ENCODE measurements around the gene IP6K3.

Gene IP6K3

GRCh38 chr6:33744895-33745546, 1.7 kb downstream of the IP6K3 start:
- Histone ChIP-seq H3K27ac (ENCODE audit: low read length) (no peak overlapping the region), H3K4me2 (ENCODE audit: low read length) (no peak overlapping the region)

GRCh38 chr6:33744001-33744848, 2.5 kb downstream of the IP6K3 start:
- no peaks in the 10 kb centered on the region for H3K79me2 ChIP-seq (ENCODE audit: low read length)
- H3K4me1 ChIP-seq (ENCODE audit: low read length), result peaks cover 6% of the 10 kb centered on the region
- H3K9ac ChIP-seq (ENCODE audit: low read length), result no peak overlapping the region
- H3K4me3 ChIP-seq (ENCODE audit: low read length), result no peak overlapping the region
- H3K27me3 ChIP-seq (ENCODE audit: low read depth, low read length), result peaks cover 22% of the 10 kb centered on the region
- H2AFZ ChIP-seq (ENCODE audit: low read depth, low read length), result no peak overlapping the region
- no peaks in the 10 kb centered on the region for H4K20me1 ChIP-seq (ENCODE audit: insufficient read depth, low read length)
- no peaks in the 10 kb centered on the region for H3K9me3 ChIP-seq (ENCODE audit: insufficient read depth, low read length)
- TF ChIP-seq CTCF (IDR thresholded peaks at IDR 0.05; ENCODE audit: low read depth, low read length) (peak; percentile 70), EZH2phosphoT487 (IDR thresholded peaks at IDR 0.05; ENCODE audit: low read depth) (no peak)
- H3K27ac ChIP-seq (ENCODE audit: low read length), result no peak overlapping the region
- H3K36me3 ChIP-seq (replicated peaks; ENCODE audit: low read depth, low read length), result no peaks in the 10 kb centered on the region
- H3K4me2 ChIP-seq (ENCODE audit: low read length), result no peak overlapping the region

More at GRCh38 chr6:33744895-33745546, 1.7 kb downstream of the IP6K3 start:
- Histone ChIP-seq H3K27me3 (ENCODE audit: low read depth, low read length) (peaks cover 22% of the 10 kb centered on the region), H3K36me3 (replicated peaks; ENCODE audit: low read depth, low read length) (no peaks in the 10 kb centered on the region), H3K4me3 (ENCODE audit: low read length) (no peak overlapping the region), H3K79me2 (ENCODE audit: low read length) (no peaks in the 10 kb centered on the region), H3K9ac (ENCODE audit: low read length) (no peak overlapping the region), H4K20me1 (ENCODE audit: insufficient read depth, low read length) (no peaks in the 10 kb centered on the region), H3K4me1 (ENCODE audit: low read length) (no peaks in the 10 kb centered on the region), H2AFZ (ENCODE audit: low read depth, low read length) (no peak overlapping the region), H3K9me3 (ENCODE audit: insufficient read depth, low read length) (no peaks in the 10 kb centered on the region)
- TF ChIP-seq CTCF (IDR thresholded peaks at IDR 0.05; ENCODE audit: low read depth, low read length), result no peak
- TF ChIP-seq EZH2phosphoT487 (IDR thresholded peaks at IDR 0.05; ENCODE audit: low read depth), result no peak

GRCh38 chr6:33742837-33743236, 3.9 kb downstream of the IP6K3 start:
- Histone ChIP-seq H3K79me2 (ENCODE audit: low read length) (no peaks in the 10 kb centered on the region), H3K9me3 (ENCODE audit: insufficient read depth, low read length) (no peaks in the 10 kb centered on the region), H3K27ac (ENCODE audit: low read length) (no peak overlapping the region), H3K4me1 (ENCODE audit: low read length) (peaks cover 9% of the 10 kb centered on the region), H4K20me1 (ENCODE audit: insufficient read depth, low read length) (no peaks in the 10 kb centered on the region), H3K4me2 (ENCODE audit: low read length) (no peak overlapping the region), H3K36me3 (replicated peaks; ENCODE audit: low read depth, low read length) (no peaks in the 10 kb centered on the region), H3K27me3 (ENCODE audit: low read depth, low read length) (peaks cover 22% of the 10 kb centered on the region), H3K9ac (ENCODE audit: low read length) (no peak overlapping the region), H2AFZ (ENCODE audit: low read depth, low read length) (no peak overlapping the region), H3K4me3 (ENCODE audit: low read length) (no peak overlapping the region)
- no peak for TF ChIP-seq EZH2phosphoT487 (IDR thresholded peaks at IDR 0.05; ENCODE audit: low read depth)
- TF ChIP-seq CTCF (IDR thresholded peaks at IDR 0.05; ENCODE audit: low read depth, low read length), result no peak

- Histone ChIP-seq H3K4me2 (ENCODE audit: low read length) (no peak overlapping the region), H3K27ac (ENCODE audit: low read length) (no peak overlapping the region), H3K36me3 (replicated peaks; ENCODE audit: low read depth, low read length) (no peaks in the 10 kb centered on the region), H3K4me1 (ENCODE audit: low read length) (peaks cover 9% of the 10 kb centered on the region), H3K79me2 (ENCODE audit: low read length) (no peaks in the 10 kb centered on the region), H3K4me3 (ENCODE audit: low read length) (no peak overlapping the region), H2AFZ (ENCODE audit: low read depth, low read length) (no peak overlapping the region), H4K20me1 (ENCODE audit: insufficient read depth, low read length) (no peaks in the 10 kb centered on the region), H3K9ac (ENCODE audit: low read length) (no peak overlapping the region), H3K9me3 (ENCODE audit: insufficient read depth, low read length) (no peaks in the 10 kb centered on the region), H3K27me3 (ENCODE audit: low read depth, low read length) (peaks cover 22% of the 10 kb centered on the region)
- no peak for TF ChIP-seq EZH2phosphoT487 (IDR thresholded peaks at IDR 0.05; ENCODE audit: low read depth)
- no peak for TF ChIP-seq CTCF (IDR thresholded peaks at IDR 0.05; ENCODE audit: low read depth, low read length)
These were observed 4.6 kb downstream of the IP6K3 start for GRCh38 chr6:33742092-33742491.

Measured in OCI-LY3 (cell line).